Endothelial cell of umbilical vein (primary cell): ENCODE results near the gene TMEM150C.

Source experiments
- CTCF ChIP-seq, 2 donors: IDR thresholded peaks; 1 replicate in 1 of 2; 2 replicates in 1 of 2; pipeline ENCODE4 v1.5.1; 2011; ENCODE audit warnings: low read length in 2 of 2, mild to moderate bottlenecking in 2 of 2, moderate library complexity in 2 of 2, control low read depth in 1 of 2, inconsistent platforms in 1 of 2, low read depth in 1 of 2; ENCODE audit not compliant: insufficient read depth in 1 of 2; ENCODE audit errors: extremely low read depth in 1 of 2
- JUN ChIP-seq: IDR thresholded peaks from 2 replicates; pipeline ENCODE4 v1.6.1; 2011; ENCODE audit warnings: borderline replicate concordance, low read depth; ENCODE audit not compliant: insufficient read length, insufficient read depth
- POLR2A ChIP-seq: IDR thresholded peaks from 2 replicates; pipeline ENCODE4 v1.6.1; 2012; ENCODE audit warnings: low read depth, mild to moderate bottlenecking, control low read depth, low read length

GRCh38 chr4:82569727-82570126 lies 7.9 kb upstream of the TMEM150C start:
- TF ChIP-seq CTCF (IDR thresholded peaks at IDR 0.05; ENCODE audit: extremely low read depth in 1 of 2, insufficient read depth in 1 of 2, low read depth in 1 of 2, low read length in 2 of 2) (no peak), POLR2A (no peak), JUN (no peak)
